ENCODE data around the gene SLC25A45.

SLC25A45 gene, protein sequence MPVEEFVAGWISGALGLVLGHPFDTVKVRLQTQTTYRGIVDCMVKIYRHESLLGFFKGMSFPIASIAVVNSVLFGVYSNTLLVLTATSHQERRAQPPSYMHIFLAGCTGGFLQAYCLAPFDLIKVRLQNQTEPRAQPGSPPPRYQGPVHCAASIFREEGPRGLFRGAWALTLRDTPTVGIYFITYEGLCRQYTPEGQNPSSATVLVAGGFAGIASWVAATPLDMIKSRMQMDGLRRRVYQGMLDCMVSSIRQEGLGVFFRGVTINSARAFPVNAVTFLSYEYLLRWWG

DNA sequence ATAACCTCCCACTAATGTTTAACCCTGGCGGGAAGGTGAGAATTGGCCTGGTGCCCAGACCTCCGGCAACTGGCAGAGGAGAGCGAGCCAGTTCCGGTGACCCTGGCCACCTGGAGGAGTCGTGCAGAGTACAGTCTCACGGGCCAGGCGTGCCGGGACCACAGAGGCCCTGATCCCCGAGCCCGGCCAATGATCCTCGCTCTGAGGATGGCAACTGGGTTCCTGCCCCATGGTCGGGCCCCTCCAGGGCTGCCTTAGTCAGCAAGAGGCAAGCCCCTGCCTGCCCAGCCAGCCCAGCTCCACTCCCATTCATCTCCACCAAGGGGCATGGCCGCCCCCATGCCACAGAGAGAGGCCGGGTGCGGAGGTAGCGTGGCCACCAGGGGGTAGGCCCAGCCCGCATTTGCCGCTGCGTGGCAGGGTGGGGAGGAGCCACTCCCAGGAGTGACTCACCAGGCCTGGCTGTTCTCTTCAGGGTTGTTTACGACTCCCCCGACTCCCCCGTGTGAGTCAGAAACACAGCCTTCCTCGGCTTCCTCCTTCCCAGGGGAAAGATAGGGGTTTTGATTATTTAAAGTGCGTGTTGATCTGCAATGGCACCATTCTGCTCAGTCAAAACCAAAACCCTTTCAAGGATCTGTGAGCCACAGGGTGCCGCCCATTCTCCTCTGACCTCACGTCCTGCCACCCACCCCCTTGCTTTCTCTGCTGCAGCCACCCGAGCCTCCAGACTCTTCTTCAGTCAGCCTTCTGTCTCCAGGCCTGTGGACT lies at the start of gene SLC25A45:
SLC25A45 (minus strand) TSS at position 614 of the 771 bp plus-strand sequence. CDS start 695 bp downstream, outside the sequence.
- DNase-seq = peak; percentile 91 to 92

DNA sequence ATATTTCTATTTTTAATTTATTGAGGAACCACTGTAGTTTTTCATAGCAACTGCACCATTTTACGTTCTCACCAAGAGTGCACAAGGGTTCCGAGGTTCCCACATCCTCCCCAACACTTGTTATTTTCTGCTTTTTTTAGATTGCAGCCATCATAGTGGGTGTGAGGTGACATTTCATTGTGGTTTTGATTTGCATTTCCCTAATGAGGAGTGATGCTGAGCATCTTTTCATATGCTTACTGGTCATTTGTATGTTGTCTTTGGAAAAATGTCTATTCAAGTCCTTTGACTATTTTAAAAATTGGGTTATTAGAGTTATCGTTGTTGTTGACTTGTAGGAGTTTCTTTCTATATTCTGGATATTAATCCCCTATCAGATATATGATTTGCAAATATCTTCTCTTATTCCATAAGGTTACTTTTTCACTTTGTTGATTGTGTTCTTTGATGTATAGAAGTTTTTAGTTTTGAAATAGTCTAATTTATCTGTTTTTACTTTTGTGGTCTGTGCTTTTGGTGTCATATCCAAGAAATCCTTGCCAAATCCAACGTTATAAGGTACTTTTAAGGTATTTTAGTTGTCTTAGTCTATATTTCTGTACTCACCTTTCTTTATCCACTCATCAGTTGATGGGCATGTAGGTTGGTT lies 49.1 kb upstream of the SLC25A45 start:
- peak; percentile 68 to 82 for DNase-seq

DNA sequence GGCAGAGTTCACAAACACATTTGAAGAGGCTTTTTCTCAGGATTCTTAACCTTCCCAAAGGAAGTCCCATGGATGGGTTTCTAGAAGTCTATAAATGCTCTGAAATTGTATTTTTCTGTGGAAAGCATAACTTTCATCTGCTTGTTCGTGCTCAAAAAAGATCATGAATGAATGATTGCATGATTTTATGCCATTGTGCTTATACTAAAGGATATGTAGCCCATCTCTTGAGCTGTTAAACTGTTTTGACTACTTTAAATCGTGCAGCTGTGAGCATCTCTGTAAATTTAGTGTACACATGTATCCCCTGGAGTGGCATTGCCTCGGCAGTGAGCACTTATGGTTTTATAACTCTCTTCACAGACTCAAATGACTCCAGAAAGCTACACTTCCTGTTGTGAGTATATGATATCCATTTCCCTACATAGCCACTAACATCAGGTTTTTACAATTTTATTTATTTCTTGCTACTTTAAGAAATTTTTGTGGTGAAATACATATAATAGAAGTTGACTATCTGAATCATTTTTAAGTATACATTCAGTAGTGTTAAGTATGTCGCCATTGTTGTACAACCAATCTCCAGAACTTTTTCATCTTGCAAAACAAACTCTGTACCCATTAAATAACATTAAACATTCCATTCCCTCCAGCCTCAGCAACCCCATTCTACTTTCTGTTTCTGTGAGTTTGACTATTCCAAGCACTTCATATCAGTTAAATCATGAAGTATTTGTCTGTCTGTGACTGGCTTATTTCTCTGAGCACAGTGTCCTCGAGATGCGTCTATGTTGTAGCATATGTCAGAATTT lies 48.2 kb upstream of the SLC25A45 start:
- peak; percentile 11 to 58 for DNase-seq

DNA sequence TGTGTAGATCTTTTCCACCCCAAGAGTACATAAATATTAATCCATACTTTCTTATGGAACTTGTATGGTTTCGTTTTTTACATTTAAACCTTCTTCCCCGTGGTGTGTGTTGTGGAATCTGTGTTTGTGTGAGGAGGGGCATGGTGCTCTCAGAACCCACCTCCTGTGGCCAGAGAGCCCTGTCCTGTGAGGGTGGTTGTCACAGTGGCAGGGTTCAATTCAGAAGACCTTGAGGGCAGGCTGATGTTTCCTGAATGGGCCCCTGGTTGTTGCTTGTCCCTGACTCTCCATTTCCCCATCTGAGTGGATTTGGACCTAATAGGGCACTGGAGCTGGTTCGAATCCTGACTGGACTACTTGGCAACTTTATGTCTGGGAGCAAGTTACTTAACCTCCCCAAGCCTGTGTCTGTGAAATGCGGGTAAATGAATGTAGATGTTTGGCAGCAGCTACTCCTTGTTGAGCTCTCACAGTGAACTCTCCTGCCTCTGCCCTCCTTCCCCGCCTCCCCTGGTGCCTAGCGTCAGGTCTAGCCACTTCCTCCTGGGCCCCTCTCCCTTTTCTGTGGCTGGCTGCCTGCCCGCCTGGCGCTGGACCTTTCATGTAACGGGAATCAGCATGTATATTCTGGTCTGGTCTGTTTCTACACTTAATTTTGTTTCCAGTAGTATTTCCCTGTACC lies 47.4 kb upstream of the SLC25A45 start:
- peak; percentile 69 to 72 for DNase-seq

DNA sequence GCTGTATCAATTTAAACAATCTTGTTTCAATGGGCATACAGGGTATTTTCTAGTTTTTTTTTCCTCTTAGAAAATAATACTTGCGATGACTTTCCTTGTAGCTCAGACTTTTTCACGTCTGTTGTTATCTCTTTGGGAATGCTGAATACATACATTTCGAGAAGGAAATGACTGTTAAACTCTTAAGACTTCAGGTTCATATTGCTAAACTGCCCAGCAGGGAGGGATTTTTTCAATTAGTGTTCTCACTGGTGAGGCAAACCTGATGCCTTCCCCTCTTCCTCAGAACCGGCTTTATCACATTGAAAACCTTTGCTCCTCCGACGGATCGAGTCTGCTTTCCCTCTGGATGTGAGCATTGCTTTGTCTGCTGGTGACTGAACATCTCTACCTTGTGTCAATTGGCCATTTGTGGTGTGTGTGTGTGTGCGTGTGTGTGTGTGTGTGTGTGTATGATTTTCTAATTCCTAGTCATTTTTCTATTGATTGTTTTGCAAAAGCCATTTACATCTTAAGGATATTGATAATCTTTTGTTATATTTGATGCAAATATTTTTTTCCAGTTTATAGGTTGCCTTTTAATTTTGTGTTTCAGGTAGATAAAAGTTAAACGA lies 46.7 kb upstream of the SLC25A45 start:
- peak in 1 of 2 donors; percentile 43 for DNase-seq

DNA sequence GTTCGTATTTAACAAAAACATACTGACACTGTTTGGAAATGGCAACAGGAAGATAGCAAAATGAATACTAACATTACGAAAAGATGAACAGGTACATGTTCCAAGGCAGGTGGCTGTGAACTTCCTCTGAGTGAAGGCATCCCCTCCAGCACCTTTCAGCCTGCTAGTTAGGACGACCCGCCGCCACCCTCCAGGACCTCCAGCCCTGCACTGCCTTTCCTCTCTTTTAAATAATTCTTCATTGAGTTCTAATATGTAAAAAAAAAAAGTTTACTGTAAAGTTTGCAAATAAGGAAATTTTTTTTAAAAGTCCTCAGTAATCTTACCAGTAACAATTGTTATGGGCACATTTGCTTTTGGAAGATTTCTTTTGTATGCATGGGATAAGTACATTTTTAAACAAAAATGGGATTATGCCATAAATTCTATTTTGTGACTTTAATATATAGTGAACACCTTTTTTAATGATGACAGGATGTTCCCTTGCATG lies 46.2 kb upstream of the SLC25A45 start:
- DNase-seq = no peak

DNA sequence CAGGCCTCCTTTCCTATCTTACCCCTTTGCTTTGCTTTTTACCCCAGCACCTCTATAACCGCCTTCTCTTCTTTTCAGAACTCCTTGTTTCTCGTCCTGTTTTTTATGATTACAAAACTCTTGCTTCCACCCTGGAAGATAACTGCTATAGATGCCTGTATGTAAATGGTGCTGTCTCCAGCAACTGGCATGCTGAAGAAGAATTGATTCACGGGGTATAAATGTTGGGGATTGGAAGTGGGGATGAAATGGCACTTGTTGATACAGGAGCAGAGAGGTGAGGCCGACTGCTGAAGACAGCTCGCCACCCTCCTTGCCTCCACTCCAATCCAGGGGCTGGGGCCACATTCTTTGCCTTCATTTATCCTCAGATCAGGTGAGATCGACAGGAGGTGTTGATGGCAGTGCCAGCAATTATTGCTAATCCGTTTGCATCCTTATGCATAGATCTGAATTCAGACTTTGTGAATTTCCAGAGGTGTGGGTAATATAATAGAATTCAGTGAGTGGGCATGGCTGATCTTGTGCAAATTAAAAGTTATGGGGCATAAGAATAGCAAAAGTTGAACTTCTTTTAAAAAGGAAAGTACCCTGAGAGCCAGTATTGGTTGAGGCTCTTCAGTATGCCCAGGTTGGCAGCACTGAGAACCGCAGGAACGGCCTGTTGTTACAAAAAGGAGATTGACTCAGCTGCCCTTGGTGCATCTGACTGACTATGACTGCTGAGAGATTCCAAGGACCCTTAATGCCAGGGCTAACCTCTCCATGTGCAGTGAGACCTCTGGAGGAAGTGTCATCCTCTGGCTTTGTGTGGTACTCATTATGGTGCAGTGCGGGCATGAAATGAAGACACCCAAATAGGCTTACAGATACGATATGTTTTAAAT lies 45.5 kb upstream of the SLC25A45 start:
- peak; percentile 57 to 66 for DNase-seq

DNA sequence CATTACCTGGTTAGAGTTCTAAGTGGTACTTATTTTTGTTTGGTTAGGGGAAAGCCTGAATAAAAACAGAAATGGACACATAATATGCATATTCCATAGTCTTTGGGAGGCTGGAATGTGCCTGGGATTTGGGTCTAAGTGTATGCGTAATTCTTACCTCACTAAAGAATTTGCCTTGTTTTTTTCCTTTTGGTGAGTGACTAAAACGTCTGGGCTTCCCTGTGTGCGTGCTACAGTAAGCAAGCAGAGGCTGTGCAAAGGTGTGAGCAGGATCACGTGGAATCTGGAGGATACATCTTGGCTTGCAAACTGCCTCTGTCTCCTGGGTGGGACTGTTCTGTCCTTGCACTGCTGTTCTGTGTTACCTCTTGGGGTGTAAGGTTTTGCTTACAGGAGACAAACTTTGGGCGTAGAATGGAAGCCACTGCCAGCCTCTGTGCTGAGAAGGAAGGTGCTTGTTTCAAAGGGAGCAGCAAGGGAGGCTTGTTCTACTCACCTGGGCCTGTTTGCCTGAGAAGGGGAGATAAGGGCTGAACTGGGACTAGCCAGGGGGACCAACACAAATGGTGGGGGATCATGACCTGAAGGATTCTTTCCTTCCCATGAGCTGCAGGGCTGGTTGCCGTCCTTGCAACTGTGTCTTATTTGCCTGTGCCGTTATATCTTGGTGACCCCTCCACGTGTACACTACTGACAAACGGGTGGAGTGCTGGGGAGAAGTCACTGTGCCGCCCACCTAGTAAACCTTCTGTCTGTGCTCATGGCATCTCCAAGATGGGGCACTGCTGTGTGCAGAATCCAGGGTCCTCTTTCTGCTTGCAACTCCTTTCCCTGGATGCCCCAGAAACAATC lies 44.6 kb upstream of the SLC25A45 start:
- DNase-seq = peak; percentile 74 to 75

DNA sequence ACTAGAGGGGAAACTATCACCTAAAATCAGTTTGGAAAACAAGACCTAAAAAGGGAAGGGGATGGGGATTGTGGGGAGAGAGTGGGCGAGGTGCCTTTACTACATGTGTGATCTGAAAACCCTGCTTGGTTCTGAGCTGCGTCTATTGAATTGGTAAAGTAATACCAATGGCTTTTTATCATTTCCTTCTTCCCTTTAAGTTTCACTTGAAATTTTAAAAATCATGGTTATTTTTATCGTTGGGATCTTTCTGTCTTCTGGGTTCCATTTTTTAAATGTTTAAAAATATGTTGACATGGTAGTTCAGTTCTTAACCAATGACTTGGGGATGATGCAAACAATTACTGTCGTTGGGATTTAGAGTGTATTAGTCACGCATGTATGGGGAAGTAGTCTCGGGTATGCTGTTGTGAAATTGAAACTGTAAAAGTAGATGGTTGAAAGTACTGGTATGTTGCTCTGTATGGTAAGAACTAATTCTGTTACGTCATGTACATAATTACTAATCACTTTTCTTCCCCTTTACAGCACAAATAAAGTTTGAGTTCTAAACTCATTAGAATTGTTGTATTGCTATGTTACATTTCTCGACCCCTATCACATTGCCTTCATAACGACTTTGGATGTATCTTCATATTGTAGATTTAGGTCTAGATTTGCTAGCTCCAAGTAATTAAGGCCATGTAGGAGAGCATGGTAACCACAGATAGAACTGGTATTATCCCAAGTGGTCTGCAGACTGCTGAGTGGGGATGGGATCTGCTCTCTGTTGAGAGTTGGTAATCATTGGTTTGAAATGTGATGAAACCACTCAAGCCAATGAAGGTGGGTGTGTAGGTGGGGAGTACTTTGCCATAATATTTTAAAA lies 43.8 kb upstream of the SLC25A45 start:
- peak; percentile 58 to 89 for DNase-seq

DNA sequence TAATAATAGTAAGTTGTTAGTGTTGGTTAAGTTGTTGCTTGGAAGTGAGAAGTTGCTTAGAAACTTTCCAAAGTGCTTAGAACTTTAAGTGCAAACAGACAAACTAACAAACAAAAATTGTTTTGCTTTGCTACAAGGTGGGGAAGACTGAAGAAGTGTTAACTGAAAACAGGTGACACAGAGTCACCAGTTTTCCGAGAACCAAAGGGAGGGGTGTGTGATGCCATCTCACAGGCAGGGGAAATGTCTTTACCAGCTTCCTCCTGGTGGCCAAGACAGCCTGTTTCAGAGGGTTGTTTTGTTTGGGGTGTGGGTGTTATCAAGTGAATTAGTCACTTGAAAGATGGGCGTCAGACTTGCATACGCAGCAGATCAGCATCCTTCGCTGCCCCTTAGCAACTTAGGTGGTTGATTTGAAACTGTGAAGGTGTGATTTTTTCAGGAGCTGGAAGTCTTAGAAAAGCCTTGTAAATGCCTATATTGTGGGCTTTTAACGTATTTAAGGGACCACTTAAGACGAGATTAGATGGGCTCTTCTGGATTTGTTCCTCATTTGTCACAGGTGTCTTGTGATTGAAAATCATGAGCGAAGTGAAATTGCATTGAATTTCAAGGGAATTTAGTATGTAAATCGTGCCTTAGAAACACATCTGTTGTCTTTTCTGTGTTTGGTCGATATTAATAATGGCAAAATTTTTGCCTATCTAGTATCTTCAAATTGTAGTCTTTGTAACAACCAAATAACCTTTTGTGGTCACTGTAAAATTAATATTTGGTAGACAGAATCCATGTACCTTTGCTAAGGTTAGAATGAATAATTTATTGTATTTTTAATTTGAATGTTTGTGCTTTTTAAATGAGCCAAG lies 42.9 kb upstream of the SLC25A45 start:
- peak; percentile 96 to 97 for DNase-seq

DNA sequence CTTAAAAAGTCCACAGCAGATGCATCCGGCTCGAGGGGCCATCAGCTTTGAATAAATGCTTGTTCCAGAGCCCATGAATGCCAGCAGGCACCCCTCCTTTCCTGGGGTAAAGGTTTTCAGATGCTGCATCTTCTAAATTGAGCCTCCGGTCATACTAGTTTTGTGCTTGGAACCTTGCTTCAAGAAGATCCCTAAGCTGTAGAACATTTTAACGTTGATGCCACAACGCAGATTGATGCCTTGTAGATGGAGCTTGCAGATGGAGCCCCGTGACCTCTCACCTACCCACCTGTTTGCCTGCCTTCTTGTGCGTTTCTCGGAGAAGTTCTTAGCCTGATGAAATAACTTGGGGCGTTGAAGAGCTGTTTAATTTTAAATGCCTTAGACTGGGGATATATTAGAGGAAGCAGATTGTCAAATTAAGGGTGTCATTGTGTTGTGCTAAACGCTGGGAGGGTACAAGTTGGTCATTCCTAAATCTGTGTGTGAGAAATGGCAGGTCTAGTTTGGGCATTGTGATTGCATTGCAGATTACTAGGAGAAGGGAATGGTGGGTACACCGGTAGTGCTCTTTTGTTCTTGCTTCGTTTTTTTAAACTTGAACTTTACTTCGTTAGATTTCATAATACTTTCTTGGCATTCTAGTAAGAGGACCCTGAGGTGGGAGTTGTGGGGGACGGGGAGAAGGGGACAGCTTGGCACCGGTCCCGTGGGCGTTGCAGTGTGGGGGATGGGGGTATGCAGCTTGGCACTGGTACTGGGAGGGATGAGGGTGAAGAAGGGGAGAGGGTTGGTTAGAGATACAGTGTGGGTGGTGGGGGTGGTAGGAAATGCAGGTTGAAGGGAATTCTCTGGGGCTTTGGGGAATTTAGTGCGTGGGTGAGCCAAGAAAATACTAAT lies 42.0 kb upstream of the SLC25A45 start:
- DNase-seq = peak; percentile 62 to 82

DNA sequence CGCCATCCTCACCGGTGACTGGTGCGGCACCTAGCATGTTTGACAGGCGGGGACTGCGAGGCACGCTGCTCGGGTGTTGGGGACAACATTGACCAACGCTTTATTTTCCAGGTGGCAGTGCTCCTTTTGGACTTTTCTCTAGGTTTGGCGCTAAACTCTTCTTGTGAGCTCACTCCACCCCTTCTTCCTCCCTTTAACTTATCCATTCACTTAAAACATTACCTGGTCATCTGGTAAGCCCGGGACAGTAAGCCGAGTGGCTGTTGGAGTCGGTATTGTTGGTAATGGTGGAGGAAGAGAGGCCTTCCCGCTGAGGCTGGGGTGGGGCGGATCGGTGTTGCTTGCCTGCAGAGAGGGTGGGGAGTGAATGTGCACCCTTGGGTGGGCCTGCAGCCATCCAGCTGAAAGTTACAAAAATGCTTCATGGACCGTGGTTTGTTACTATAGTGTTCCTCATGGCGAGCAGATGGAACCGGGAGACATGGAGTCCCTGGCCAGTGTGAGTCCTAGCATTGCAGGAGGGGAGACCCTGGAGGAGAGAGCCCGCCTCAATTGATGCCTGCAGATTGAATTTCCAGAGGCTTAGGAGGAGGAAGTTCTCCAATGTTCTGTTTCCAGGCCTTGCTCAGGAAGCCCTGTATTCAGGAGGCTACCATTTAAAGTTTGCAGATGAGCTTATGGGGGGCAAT lies 41.2 kb upstream of the SLC25A45 start:
- peak; percentile 57 to 59 for DNase-seq

DNA sequence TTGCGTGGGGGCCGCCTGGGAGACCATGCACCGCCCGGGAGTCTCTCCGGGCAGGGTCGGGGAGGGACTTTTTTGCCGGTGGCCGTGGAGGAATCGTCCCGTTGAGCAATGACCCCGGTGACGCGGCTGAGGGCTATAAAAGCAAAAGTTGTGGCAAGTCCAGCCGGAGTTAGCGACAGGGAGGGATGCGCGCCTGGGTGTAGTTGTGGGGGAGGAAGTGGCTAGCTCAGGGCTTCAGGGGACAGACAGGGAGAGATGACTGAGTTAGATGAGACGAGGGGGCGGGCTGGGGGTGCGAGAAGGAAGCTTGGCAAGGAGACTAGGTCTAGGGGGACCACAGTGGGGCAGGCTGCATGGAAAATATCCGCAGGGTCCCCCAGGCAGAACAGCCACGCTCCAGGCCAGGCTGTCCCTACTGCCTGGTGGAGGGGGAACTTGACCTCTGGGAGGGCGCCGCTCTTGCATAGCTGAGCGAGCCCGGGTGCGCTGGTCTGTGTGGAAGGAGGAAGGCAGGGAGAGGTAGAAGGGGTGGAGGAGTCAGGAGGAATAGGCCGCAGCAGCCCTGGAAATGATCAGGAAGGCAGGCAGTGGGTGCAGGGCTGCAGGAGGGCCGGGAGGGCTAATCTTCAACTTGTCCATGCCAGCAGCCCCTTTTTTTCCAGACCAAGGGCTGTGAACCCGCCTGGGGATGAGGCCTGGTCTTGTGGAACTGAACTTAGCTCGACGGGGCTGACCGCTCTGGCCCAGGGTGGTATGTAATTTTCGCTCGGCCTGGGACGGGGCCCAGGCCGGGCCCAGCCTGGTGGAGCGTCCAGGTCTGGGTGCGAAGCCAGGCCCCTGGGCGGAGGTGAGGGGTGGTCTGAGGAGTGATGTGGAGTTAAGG lies 40.4 kb upstream of the SLC25A45 start, which contains the start of gene NEAT1:
NEAT1 (plus strand) TSS at position 166 of the 883 bp plus-strand sequence.
- DNase-seq = peak; percentile 95 to 96

Measured in CD4-positive, alpha-beta T cell treated with Interleukin-4 for 1 hour (primary cell).